Nephron (organoid): Measurements from ENCODE around the gene MTSS2.

Source experiments
- H3K27ac Mint-ChIP-seq, 3 experiments: 2 replicates each; pipeline ENCODE4 v1.8.0; 2020; ENCODE audit warnings: mixed read lengths in 3 of 3, mild to moderate bottlenecking in 2 of 3, moderate library complexity in 1 of 3
- H3K27me3 Mint-ChIP-seq: 2 replicates; pipeline ENCODE4 v1.8.0; 2021; ENCODE audit warnings: low read depth, mild to moderate bottlenecking, moderate library complexity, mixed read lengths
- H3K36me3 Mint-ChIP-seq: 2 replicates; pipeline ENCODE4 v1.8.0; 2020; ENCODE audit warnings: low read depth, mixed read lengths
- H3K4me1 Mint-ChIP-seq: 2 replicates; pipeline ENCODE4 v1.8.0; 2020; ENCODE audit warnings: mixed read lengths
- H3K4me3 Mint-ChIP-seq, 3 experiments: 2 replicates each; pipeline ENCODE4 v1.8.0; 2020; ENCODE audit warnings: mild to moderate bottlenecking in 3 of 3, mixed read lengths in 3 of 3, moderate library complexity in 2 of 3
- H3K9me3 Mint-ChIP-seq: 2 replicates; pipeline ENCODE4 v1.8.0; 2020; ENCODE audit warnings: mixed read lengths
- TF ChIP-seq, protein P1 (sequence below), 3 experiments: fragments of 200-600 bp; sonication (generic); IDR thresholded peaks; one replicate each; pipeline ENCODE4 v1.5.0; 2021; ENCODE audit warnings: antibody characterized with exemption in 3 of 3; ENCODE audit not compliant: unreplicated experiment in 3 of 3

The MTSS2 gene

DNA sequence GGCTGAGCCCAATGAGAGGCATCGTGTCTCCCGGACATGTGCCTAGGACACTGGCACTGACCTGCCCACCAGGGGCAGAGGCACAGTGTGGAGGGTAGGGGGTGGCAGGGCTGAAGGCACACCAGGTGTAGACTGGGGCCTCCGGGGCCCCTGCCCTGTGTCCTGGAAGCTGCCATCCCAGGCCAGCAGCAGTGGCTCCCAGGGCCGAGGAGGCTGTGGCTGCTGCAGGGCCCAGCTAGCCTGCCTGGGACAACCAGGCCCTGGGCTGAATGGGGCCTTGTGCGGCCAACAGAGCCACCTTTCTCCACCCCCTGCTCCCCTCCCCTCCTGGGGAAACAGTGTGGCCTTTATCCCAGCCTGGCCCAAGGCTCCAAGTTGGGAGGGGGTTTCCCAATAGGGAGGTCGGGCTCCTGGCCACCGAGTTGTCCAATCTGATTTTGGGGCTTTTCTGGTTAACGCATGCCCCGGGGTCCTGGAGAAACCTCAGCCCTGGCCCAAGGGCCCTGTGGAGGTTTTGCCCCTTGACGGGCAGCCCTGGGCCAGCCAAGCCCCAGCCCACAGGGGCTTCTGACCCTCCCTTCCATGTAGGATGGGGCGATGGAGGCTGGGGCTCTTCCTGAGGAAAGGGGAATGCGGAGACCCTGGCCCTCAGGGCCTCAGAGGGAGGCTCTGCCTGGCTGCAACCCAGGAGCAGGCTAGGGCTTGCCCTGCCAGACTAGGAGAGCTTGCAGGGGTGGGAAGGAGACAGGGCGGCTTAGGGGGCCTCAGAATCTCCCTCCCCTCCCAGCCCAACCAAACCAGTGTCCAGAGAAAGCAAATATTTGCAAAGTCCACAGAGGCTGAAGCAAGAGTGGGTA lies 4.2 kb downstream of the MTSS2 start:
- H3K4me3 Mint-ChIP-seq, result peak overlapping the region; percentile 46 to 88 (median 51)

DNA sequence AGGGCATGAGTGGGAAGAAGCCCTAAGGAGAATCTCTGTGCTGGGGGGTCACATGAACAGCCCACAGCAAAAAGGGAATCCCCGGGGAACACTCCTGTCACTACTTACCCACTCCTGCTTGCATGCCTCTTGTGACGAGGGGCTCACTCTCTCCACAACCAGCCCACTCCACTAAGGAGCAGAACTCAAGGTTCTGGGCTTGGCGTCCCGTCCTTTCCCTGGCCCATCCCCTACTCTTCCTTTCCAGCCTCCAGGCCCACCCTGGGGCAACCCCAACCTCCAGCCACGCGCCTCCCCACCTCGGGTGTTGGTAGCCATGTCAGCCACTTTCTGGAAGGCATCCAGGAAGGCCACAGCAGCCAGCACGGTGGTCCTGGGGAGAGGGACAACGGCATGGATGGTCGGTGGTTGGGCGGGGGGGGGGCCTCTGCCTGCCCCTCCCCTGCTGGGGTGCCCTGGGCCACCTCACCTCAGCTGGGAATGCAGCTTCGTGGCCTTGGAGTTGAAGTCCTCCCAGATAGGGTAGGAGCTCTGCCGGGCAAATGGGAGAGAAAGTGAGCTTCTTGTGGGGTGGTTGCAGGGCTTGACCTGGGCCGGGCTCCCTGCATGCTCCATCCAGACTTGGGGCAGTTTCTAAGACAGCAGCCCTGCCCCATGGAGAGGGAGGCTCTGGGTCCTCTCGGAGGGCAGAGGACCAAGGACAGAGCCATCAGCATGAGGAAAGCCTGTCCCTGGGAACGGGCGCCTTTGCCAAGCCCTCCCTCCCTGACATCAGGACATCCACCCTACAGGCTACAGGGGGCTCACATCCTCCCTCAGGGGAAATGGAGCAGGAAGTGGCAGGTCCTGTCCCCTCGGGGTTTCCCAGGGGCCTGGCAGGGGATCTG lies 5.1 kb downstream of the MTSS2 start:
- Mint-ChIP-seq H3K36me3 (peaks cover 19% of the 10 kb centered on the region), H3K4me3 (peak overlapping the region in 1 of 3 experiments; percentile 30), H3K27me3 (no peaks in the 10 kb centered on the region), H3K9me3 (no peaks in the 10 kb centered on the region), H3K4me1 (peaks cover 29% of the 10 kb centered on the region), H3K27ac (no peak overlapping the region)
- TF ChIP-seq, protein P1, sequence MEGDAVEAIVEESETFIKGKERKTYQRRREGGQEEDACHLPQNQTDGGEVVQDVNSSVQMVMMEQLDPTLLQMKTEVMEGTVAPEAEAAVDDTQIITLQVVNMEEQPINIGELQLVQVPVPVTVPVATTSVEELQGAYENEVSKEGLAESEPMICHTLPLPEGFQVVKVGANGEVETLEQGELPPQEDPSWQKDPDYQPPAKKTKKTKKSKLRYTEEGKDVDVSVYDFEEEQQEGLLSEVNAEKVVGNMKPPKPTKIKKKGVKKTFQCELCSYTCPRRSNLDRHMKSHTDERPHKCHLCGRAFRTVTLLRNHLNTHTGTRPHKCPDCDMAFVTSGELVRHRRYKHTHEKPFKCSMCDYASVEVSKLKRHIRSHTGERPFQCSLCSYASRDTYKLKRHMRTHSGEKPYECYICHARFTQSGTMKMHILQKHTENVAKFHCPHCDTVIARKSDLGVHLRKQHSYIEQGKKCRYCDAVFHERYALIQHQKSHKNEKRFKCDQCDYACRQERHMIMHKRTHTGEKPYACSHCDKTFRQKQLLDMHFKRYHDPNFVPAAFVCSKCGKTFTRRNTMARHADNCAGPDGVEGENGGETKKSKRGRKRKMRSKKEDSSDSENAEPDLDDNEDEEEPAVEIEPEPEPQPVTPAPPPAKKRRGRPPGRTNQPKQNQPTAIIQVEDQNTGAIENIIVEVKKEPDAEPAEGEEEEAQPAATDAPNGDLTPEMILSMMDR (IDR thresholded peaks at IDR 0.05; ENCODE audit: unreplicated experiment in 3 of 3), result no peak

More for the DNA sequence above, 4.2 kb downstream of the MTSS2 start:
- peaks cover 27% of the 10 kb centered on the region for H3K4me1 Mint-ChIP-seq
- TF ChIP-seq, protein P1 (IDR thresholded peaks at IDR 0.05; ENCODE audit: unreplicated experiment in 3 of 3), result no peak
- H3K9me3 Mint-ChIP-seq, result no peaks in the 10 kb centered on the region
- no peaks in the 10 kb centered on the region for H3K27me3 Mint-ChIP-seq
- peak overlapping the region in 1 of 3 experiments; percentile 23 for H3K27ac Mint-ChIP-seq
- peaks cover 11% of the 10 kb centered on the region for H3K36me3 Mint-ChIP-seq

DNA sequence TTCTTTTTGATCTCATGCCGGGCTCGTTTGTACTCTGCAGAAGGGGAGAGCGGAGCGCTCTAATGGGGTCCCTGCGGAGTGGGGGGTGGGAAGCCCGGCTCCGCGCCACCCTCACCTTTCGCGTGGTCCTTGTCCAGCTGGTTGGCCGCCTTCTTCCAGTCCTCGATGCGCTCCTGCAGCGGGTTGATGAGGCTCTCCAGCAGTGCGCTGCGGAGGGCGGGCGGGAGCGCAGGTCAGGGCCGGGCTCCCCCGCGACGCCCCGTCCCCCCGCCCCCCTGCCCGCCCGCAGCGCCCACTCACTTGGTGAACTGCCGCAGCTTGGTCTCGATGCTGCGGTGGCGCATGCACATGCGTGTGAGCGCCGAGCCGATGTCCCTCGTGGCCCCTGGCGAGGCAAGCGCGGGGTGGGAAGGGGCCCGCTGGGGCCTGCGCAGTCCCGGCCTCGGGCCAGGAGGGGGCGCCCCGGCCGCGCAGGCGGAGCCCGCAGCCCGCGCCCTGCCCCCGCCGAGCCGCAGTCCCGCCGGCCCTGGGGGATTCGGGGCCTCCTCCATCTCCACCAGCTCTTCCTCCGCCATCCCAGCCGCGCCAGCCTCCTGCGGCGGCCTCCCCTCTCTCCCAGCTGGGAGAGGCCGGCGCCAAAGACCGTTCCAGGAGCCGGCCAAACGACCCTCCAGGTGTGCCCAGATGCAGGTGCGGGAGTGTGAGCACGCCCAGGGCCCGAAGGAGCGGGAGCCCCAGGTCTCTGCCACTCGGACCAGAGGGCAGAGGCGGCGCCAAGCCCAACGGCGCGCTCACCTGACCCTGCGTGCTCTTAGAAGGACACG lies 6.0 kb downstream of the MTSS2 start:
- Mint-ChIP-seq H3K4me3 (no peak overlapping the region), H3K4me1 (peaks cover 29% of the 10 kb centered on the region), H3K9me3 (no peaks in the 10 kb centered on the region), H3K27ac (no peak overlapping the region), H3K36me3 (peaks cover 23% of the 10 kb centered on the region), H3K27me3 (no peaks in the 10 kb centered on the region)
- TF ChIP-seq, protein P1 (IDR thresholded peaks at IDR 0.05; ENCODE audit: unreplicated experiment in 3 of 3), result peak; percentile 63 to 69 (median 66)

DNA sequence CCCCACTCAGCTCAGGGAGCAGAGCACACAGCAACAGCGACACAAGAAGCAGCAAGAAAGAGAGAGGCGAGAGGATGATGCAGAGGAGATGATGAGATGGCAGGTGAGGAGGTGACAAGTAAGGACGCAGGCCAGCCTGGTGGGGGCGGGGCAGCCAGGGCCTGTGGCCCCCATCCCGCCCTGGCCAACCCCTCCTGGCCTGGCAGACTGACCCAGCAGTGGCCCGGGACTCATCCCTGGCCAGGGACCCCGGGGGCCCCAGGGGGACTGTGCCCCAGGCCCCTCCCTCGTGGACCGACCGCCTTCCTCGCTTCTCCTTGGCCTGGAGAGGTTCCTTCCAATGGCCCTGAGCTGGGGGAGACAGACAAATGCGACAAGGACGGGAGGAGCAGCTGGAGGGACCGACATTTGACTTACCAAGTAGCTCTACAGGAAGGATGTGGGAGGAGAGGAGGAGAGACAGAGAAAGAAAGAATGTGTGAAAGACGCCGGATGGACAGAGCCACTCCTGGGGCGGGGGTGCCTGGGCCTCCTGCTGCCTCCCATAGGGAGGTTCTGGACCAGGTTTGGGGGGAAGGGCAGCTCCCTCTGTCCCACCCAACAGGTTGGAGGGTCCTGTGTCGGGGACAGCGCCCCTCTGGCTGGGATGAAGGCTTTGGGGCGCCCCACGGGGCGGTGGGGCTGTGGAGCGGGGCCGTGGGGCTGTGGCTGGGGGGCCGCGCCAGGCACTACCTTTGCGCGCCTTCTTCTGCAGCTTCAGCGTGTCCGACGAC lies 6.8 kb downstream of the MTSS2 start:
- Mint-ChIP-seq H3K9me3 (no peaks in the 10 kb centered on the region), H3K27me3 (no peaks in the 10 kb centered on the region), H3K4me3 (peak overlapping the region; percentile 29 to 66 (median 37)), H3K36me3 (peaks cover 27% of the 10 kb centered on the region), H3K27ac (peak overlapping the region in 2 of 3 experiments; percentile 66 to 75), H3K4me1 (peaks cover 28% of the 10 kb centered on the region)
- TF ChIP-seq, protein P1 (IDR thresholded peaks at IDR 0.05; ENCODE audit: unreplicated experiment in 3 of 3), result no peak
